Activated CD8-positive, alpha-beta memory T cell treated with anti-CD3 and anti-CD28 coated beads for 4 hours (primary cell): ENCODE results near the gene CHRNA4.

Experiments
- DNase-seq, 2 donors: peaks; one replicate each; pipeline ENCODE4 v3.0.0-alpha.2; 2020; ENCODE audit warnings: low read depth in 2 of 2

Gene CHRNA4

DNA sequence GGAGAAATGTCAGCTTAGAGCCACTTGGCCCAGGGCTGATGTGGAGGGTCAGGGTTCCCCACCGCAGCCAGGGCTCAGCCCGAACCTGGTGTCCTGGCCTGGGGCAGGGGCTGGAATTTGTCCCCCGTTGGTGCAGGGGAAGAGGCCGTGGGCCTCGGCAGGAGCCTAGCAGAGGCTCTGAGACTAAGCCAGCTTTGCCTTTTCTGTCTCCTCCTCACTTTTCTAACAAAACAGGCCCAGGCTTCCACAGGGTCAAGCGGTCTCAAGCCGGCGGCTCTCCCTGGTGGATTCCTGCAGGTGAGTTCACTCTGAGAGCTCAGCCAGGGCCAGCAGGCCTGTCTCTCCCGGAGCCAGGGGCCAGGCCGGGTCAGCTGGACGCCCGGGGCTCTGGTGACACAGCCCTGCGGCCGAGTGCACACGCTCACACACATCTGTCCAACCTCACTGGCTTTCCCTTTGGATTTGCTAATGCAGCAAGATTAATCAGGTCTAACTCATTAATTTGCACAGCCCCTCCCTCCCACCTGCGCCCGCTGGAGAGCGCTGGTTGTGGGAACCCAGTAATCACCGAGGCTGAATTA is 2.9 kb upstream of the CHRNA4 start:
- DNase-seq, result no peak

- DNase-seq, result no peak
Measured at GRCh38 chr20:63363013-63363957, 2.1 kb upstream of the CHRNA4 start.

GRCh38 chr20:63362436-63363009 is 1.4 kb upstream of the CHRNA4 start:
- DNase-seq, result no peak

GRCh38 chr20:63361519-63362435 is 628 bp upstream of the CHRNA4 start:
- no peak for DNase-seq

- no peak for DNase-seq
Measured at GRCh38 chr20:63359937-63360849, 956 bp downstream of the CHRNA4 start.

GRCh38 chr20:63359164-63359934 is 1.8 kb downstream of the CHRNA4 start:
- DNase-seq, result no peak

DNA sequence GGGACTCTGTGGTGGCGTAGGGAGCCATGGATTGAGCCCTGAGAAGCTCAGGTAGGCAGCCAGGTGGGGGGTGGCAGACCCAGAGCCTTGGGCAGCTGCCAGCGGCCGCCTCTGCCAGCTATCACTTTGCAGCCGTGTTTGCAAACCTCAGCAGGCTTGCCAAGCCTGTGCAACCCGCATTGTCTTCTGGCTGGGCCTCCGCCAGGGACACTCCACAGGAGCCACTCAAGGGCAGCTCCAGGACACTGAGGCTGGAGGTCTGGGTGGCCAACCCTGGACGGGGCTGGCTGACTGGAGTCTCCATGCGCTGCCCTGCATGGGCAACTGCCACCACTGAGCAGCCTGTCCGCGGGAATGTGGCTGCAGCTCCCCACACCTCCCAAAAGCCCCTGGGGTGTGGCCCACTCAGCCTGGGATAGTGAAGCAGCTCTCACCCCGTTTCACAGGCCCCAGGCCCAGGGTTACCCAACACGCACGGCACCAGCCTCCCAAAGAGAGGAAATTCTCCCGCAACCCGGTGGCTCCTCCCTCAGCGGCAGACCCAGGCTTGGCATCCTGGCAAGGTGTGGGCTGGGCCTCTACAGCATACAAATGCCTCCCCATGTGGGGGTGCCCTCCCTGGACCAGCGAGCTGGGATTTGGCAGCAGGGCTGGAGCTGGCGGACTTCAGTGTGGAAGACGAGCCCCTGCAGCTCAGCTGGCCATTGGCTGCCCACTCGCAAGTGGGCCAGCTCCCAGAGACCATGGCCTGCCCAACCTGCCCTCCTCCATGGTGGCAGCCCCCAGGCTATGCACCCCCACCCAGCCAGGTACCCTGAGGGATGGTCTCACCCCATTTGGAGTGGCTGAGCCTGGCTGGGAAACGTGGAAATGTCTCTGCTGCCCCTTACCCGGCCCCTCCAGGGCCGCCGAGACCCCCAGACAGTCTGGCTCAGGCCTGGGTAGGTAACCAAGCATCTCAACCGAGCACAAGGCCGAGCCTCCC is 2.9 kb downstream of the CHRNA4 start:
- no peak for DNase-seq

GRCh38 chr20:63356931-63357879 is 3.9 kb downstream of the CHRNA4 start:
- DNase-seq, result no peak

GRCh38 chr20:63356511-63356910 is 4.6 kb downstream of the CHRNA4 start:
- no peak for DNase-seq

DNA sequence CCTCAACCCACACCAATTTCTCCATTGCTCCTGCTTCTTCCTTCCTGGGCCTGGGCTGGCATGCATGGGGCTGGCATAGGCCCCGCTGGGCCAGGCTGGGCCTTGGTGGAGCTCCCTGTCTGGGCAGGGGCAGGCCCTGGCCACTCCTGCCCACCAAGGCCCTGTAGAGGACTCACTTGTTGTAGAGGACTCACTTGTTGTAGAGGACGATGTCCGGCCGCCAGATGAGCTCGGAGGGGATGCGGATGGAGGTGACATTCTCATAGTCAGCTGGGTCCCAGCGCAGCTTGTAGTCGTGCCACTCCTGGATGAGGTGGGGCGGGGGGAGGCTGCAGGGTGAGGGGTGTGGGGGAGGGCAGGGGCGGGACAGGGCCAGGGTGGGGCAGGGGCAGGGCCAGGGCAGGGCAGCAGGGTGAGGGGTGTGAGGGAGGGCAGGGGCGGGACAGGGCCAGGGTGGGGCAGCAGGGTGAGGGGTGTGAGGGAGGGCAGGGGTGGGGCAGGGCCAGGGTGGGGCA is 5.3 kb downstream of the CHRNA4 start:
- no peak for DNase-seq

DNA sequence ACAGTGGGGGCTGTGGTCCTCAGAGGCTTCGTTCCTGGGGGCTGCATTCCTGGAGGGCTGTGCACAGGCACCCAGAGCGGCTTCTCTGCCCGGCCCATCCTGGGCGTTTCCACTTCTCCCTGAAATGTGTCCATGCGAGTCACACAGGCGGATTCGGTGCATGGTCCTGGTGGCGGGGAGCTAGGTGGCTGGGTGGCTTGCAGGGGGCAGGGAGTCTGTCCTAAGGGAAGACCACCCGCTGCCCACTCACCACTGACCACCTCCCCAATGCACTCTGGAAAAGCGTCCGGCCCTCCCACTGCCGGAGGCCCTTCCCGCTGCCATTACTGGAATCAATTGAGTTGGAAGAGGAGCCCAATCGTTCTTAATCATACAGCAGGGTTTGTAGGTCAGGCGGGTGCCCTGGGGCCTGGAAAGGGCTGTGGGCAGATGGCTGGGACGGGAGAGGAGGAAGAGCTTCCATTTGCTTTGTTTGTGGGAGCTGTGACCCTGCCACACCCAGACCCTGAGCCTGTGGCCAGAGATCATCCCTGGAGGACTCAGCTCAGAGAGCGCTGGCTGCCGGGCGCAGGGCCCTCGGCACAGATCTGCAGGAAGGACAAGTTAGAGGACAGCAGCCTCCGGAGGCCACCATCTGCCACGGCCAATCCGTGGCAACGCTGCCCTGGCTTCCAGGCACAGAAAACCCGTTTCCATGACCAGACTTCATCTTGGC is 6.4 kb downstream of the CHRNA4 start:
- no peak for DNase-seq

DNA sequence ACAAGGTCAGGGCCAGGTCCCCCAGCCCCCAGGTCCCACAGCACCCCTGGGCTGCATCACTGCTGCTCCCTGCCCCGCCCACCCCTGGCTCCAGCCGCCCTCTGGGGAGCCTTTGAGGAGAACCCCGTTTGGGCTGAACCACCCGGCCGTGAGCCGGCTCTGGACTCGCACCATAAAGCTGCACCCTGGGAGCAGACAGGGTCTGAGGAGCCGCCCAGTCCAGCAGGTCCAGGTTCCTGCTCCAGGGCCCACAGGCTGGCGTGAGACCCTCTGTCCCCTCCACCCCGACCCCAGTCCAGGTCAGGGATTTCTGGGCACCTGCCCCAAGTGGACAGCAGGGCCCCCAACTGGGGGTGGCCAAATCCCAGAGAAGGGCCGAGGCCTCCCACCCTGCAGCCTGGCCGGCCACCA is 8.3 kb downstream of the CHRNA4 start:
- no peak for DNase-seq

GRCh38 chr20:63351811-63352591 is 9.1 kb downstream of the CHRNA4 start:
- no peak for DNase-seq

DNA sequence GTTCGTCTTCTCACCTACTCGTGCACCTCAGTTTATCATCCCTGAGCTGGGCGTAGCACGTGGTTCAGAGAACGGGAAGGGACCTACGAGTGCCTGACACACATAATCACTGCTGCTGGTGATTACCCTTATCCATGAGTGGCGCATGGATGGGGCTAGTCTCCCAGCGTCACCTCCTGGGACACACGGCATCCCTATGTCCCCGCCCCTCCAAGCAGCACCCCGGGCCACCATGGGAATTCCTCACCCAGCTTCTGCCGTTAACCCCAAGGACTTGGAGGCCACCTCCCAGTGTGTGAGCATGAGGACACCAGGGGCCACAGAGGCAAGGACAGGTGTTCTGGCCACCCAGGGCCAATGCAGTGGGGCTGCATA is 9.8 kb downstream of the CHRNA4 start:
- no peak for DNase-seq

DNA sequence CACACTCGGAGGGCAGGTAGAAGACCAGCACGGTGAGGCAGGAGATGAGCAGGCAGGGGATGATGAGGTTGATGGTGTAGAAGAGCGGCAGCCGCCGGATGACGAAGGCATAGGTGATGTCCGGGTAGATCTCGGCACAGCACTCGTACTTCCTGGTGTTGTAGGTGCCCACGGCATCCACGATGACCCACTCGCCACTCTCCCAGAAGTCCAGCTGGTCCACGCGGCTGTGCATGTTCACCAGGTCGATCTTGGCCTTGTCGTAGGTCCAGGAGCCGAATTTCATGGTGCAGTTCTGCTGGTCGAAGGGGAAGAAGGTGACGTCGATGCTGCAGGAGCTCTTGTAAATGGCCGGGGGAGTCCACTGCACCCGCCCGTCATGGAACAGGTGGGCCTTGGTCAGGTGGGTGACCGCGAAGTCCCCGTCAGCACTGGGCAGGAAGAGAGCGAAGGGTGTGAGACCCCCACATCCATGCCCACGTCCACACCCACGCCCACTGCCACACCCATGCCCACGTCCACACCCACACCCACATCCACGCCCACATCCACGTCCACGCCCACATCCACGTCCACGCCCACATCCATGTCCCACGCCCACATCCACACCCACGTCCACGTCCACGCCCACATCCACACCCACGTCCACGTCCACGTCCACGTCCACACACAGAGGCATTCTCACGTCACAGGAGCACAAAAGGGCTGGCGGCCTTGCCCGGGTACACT is 10.4 kb downstream of the CHRNA4 start:
- no peak for DNase-seq
